GM19452 (cell line): ENCODE results near the gene VSTM2B.

Source experiments
- ATAC-seq: cut with Tn5 transposase; IDR thresholded peaks from one replicate; pipeline ENCODE4 v1.9.1; 2021; ENCODE audit not compliant: unreplicated experiment

The VSTM2B gene

DNA sequence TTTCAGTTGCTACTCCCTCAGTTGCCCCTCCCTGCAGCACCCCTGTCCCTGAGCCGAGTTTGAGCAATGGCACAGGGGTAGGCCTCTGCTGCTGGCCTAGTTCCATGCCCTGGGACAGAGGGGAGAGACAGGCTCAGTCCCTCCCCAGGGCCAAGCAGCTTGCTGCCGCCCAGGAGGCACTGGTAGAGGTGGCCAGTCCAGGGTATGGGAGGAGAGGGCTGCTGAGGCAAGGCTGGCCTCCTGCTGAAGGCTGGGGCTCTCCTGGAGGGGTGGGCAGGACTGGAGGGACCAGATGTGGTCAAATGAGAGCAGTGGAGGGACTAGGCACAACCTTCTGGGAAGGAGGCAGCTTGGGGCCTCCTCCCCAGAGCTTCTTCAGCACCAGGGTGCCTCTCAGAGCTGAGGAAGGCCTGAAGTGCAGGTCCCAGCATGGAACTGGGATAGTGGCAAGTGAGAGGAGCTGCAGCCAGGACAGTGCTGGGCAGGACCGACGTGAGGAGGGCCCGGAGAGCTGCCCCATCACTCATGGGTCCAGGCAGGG lies 29.8 kb upstream of the VSTM2B start:
- ATAC-seq = no peak

DNA sequence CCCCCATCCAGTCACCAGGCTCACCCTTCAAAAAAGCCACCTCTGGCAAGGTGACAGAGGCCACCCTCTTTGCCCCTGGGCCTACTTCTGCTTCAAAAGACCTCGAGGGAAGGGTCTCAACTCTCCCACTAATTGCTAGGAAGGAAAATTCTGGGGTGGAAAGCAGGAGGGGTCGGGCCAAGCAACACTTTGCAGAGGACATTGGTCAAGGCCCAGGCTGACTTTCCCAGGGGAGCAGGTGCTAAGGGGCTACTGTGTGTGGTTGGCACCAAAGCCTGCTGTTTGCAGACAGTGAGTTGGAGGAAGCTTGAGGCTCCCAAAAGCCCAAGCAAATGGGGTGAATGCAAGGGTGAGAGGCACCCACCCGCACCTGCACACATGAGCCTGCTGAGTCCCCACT lies 28.6 kb upstream of the VSTM2B start:
- ATAC-seq = no peak

DNA sequence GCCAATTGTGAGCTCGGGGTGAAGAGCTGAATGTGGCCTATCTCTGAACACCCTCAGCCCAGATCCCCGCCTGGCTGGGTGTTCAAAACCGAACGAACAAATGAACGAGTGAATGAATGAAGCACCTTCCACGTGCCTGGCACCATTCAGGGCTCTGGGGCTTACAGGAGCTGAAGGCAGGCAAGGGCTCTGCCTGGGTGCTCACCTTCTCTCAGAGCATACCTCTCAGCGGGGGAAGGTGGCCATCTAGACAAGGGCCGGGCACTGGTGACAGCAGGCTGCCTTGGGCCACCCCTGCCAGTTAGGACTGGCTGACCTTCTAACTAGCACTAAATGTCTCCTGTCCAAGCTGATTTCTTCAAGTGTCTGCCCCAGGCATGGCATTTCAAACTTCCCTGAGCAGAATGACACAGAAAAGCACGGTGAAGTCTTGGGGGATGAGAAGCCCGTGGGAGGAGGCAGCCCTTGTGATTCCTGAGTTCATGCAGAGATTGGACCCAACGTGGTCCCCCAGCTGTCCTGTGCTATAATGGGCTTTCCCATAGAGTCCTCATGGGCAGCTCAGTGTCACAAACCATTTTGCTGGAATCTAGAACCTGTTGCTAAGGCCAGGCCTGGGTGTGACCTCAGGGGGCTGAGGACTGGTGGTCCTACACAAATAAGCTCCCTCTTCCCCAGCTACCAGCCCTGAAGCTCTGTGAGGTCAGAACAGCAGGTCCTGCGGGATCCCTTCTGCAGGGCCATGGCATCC lies 27.9 kb upstream of the VSTM2B start:
- ATAC-seq = no peak

DNA sequence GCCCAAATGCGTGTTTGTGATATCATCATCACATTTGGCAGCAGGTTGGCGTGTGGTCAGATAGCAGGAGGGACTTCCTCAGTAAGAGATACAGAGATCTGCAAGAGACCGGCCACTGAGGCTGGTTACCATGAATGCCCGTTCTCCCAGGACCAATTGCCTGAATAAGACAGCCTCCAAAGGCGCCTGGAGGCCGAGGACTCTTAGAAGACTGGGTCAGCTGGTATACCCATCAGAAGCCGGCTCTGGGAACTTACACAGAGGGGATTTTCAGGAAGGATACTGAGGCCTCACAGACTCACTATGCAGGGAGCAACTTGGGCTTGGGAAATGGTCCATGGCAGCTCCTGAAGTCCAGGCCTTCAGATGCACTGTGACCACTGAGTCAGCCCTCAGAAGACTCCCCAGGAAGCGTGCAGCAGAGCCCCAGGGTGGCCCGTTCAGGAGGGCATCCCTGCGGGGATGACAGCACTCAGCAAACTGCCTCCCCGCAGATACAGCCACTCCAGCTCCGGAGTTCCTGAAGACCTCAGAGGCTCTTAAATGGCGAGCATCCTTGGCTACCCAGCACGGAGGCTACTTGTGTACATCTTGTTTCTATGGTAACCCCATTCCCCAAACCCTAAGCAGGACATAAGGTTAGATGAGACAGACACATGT lies 26.4 kb upstream of the VSTM2B start:
- ATAC-seq = no peak

DNA sequence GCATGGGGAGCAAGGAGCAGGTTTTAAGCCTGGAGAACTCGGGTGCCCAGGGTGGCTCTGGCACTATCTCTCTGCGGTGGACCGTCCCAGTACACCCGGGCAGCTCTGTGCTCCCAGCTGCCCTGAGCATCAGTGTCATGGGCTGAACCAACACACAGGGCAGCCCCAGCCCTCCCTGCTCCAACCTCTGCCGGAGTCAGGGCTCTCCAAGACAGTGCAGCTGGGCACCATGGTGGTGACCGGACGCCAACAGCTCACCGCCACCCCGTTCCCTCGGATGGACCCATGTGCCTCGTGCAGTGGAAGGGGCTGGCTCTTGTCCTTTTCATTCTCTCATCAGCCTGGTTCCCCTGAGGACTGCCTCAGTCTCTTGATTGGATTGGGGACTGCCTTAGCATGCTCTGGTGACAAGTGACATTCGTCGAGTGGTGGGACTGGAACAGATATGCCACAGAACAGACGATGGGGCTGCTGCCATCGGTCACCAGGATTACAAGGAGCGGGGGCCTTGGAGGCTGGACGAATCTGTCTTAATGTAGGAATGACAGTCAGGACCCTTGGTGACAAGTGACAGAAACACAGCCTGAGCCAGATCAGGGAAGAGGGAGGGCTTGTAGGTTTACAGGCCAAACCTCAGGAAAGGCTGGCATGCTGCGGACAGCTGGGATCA lies 25.7 kb upstream of the VSTM2B start:
- no peak for ATAC-seq

DNA sequence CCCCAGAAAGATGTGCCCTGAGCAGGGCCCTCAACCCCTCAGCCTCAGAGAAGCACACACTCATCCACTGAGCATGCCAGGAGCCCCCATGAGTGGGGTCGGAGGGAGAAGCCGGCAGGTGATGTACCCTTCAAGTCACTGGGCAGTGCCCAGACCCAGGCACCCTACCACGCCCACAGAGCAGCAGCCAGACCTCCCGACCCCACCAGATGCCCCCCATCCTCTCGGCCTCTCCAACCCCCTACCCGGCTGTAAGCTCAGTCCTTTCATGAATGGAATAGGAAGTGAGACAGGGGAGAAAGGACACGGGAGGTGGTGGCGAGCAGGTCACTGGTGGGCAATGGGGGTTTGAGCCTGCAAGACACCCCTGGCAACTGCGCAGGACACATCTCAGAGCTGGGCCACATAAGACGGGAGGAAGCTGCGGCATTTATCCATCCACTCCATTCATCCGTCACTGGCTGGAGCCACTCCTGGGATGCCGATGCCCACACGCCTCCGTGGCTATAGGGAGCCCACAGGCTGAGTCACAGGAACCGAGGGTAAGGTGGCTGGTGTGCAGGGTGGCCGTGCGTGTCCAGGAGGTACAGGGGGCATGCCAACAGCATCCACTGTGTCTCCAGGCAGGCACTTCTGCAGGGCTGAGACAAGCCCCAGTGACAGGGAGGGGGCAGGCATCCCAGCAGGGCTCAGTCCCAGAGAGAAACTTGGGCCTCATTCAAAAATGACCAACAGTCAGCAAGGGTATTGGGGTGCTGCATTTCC lies 23.8 kb upstream of the VSTM2B start:
- ATAC-seq = no peak

DNA sequence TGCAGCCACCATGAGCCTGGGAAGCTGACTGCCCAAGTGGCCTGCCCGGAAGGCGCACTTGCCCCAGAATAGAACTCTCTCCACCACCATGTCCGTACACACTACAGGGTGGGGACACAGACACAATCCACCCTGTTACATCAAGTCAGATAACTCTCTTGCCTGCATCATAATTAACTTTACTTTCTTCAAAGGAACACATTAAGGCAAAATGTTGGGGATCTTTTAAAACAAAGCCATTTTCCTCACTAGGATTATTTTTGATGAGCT lies 23.3 kb upstream of the VSTM2B start:
- ATAC-seq = no peak

DNA sequence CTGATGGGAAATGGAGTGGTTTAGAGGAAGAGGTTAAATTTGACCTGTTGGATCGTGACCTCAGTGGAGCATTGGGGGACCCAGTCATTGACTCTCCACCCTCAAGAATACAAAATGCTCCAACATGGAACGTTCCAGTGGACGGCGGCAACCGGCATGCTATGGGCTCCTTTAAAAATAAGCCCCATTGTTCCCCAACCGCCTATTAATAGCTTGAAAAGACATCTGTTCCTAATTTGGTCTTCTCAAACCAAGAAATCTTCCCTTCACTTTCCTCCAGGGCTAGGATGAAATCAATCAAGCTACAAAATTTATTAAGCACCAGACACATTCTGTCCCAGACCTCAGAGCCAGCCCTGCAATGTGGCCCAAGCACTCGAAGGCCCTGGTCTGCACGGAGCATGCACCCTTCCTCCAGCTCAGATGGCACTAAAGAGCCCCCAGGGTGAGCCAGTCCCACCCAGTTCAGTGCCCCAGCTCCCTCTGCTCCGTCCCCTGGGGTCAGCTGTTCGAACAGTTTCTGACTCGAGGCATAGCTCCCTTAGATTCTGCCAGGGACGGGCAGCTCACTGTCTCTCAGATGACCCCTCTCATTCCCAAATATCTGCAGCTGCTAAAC lies 22.5 kb upstream of the VSTM2B start:
- no peak for ATAC-seq

DNA sequence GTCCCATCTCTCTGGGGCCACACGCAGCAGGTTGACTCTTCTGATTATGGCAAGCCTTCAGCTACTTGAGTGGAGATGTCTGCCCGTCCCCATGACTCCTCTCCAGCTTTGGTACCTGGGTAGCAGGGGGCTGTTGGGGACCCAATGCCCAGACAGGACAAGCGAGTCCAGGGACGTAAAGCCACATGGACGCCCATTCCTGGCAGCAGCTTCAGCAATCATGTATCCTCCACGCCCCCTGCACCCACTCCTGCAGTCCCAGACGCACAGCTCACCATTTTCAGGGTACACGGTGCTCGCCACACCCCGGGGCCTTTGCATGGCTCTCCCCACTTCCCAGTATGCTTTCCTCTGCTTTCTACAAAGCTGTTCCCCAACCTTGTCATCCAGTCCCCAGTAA lies 22.0 kb upstream of the VSTM2B start:
- no peak for ATAC-seq

DNA sequence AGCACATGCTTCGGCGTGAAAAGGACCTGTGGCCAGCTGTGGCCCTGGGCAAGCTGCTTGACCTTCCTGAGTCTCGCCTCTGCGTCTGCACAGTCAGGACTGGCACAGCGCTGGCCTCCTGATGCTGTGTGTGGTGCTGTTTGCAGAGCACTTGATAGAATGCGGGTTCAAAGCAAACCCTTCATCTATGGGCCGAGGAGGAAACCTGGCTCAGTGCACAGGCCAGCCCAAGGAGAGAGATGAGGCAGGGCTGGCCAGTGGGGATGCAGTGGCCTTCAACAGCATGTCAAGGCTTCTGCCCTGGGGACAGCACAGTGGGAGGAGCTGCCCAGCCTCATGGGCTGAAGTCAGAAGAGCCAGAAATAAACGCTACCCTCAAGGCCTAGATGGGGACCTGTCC lies 21.3 kb upstream of the VSTM2B start:
- ATAC-seq = no peak

DNA sequence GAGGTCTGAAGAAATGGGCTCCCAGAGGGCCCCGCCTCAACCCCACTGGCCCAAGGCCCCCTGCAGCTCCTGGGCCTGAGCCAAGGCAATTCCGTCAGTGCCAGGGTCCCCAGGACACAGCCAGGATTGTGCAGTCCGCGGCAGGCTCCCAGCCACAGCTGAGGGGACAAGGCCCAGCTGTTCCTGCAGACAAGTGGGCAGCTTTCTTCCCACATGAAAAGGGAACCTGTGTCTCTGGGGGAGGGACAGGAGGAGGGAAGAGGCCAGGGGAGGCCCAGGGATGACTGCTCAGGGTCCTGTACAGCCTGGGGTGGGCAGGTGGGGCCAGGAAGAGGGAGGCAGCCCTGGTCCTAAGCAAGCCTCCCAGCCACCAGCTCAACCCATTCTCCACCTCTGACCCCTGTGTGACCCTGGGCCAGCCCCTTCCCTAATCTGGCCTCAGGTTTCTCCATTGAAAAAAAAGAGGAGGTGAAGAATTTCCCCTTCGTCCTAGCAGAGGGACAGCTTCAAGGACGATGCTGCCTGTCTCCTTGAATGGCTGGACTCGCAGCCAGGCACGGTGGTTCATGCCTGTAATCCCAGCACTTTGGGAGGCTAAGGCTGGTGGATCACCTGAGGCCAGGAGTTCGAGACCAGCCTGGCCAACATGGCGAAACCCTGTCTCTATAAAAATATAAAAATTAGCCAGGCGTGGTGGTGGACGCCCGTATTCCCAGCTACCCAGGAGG lies 20.5 kb upstream of the VSTM2B start:
- no peak for ATAC-seq

DNA sequence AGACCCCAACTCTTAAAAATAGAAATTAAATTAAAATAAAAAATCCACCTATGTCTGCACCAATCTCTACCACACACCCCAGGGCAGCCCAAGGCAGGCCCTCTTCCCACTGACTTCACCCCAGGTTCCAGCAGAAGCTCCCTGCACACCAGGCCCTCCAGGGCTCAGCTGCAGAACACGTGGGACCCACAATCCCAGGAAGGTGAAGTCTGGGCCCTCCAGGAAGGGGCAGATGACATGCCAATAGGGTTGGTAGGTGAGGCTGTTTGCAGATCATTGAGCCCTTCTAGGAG lies 19.2 kb upstream of the VSTM2B start:
- ATAC-seq = no peak

DNA sequence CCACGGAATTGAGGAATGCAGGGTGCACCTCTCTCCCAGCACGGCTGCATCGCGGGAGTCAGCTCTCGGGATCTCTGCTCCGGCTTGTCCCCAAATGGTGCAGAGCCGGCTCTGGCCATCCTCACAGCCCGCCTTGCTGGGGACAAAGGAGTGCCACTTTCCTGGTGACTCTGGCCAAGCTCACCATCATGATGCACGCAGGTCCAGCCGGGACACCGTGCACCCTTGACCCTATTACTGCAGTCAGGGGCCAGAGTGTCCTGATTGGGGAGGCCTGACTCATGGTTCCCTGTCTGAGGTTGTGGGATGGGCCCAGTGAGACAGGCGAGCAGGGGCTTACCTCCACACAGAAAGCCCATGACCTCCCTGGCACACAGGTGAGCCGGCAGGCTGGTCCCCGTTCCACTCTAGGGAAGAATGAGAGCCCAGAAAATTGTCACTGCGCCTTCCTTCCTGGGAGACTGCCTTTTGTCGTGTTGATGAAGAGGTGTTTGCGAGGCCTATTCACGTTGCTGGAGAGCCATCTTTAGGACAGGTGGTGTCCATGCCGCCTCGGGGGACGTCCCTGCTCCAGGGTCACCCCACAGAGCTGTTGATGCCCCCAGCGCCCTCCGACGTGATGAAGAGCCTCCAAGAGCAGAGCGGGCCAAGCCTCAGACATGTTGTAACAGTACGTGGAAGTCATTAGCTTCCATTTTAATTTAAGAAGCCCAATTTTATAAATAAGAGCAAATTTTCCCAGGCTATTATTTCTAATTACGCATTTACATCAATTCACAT lies 18.5 kb upstream of the VSTM2B start:
- no peak for ATAC-seq

DNA sequence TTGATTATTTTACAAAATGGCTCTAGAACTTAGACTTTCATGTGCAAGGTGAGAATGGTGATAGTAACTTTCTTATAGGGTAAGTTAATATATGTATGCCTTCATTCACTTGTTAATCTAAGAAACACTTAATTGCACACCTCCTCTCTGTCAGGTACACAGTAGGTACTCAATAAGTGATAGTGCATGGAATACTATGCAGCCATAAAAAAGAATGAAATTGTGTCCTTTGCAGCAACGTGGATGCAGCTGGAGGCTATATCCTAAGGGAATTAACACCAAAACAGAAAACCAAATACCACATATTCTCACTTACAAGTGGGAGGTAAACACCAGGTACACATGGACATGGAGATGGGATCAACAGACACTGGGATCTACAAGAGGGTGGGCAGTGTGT lies 17.6 kb upstream of the VSTM2B start:
- no peak for ATAC-seq

DNA sequence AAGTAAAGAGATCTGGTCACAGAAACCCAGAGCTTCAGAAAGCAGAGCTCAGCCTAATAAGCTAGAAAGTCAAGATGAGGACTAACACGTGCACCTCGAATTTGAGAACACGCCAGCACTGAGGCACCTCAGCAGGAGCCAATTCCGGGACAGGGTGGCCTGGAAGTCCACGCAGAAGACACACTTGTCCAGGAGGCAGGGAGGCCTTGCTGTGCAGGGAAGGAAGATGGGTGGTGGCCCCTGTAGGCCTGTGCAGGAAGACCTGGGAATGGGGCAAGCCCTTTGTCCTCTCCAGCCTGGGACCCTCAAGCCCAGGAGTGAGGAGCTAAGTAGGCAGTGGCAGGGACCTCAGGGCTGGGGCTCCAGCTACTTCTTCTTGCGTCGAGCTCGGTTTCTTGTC lies 16.3 kb upstream of the VSTM2B start:
- no peak for ATAC-seq

DNA sequence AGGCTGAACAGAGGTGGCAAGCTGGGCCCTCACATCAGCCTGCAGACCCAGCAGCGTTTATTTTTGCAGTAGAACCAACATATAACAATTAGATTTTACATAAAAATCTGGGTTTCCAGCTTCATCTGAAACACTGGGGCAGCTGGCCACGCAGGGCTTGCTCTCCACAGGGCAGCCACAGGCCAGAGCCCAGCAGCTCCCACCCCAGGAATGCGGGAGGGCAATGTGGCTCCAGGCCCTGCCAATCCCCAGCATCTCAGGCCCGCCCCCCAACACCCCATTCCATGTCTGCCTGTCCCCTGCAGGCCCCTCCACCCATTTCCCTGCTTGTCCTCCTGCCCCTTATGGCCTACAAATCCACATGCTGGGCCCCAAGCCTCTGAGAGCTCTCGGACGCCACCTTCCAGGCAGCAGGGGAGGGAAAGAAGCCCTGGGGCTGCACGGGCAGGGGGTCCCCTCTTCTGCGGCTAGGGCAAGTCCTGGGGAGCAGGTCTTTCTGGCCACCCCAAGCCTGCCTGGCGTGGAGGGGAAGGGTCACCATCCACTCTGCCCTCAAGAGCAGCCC lies 15.0 kb upstream of the VSTM2B start:
- ATAC-seq = no peak

DNA sequence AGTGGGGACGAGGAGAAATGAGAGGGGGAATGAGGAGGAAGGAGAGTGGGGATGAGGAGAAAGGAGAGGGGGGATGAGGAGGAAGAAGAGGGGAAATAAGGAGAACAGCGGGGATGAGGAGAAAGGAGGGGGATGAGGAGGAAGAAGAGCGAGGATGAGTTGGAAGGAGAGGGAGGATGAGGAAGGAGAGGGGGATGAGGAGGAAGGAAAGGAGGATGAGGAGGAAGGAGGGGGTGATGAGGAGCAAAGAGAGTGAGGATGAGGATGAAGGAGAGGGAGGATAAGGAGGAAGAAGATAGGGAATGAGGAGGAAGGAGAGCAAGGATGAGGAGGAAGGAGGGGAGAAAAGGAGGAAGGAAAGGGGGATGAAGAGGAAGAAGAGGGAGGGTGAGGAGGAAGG lies 14.0 kb upstream of the VSTM2B start:
- no peak for ATAC-seq

DNA sequence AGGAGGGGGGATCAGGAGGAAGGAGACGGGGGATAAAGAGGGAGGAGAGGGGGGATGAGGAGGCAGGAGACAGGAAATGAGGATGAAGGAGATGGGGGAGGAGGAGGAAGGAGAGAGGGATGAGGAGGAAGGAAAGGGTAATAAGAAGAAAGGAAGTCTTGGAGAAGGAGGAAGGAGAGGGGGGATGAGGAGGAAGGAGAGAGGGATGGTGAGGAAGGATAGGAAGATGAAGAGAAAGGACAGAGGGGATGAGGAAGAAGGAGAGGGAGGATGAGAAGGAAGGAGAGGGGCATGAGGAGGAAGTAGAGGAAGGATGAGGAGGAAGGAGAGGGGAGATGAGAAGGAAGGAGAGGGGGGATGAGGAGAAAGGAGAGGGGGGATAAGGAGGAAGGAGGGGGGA lies 13.0 kb upstream of the VSTM2B start:
- ATAC-seq = no peak

DNA sequence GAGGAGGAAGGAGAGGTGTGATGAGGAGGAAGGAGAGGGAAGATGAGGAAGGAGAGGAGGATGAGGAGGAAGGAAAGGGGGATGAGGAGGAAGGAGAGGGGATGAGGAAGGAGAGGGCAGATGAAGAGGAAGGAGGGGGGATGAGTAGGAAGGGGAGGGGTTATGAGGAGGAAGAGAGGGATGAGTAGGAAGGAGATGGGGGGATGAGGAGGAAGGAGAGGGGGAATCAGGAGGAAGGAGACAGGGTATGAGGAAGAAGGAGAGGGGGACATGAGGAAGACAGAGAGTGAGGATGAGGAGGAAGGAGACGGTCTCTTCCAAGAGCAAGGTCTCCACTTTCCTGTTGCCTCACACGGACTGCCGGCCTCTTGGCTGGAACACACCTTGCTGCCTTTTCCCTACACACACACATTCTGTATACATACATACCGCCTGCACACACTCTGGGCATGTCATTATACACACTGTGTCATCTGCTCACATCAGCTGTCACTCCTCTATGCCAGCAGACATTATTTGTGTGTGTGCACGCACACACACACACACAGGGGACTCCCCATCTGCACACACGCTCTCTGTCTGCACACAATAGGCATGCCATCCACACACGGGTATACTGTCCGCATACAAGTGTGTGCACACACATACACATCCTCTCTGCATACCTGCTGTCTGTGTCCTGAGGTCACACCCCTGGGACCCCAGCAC lies 11.1 kb upstream of the VSTM2B start:
- ATAC-seq = no peak
